Ascending aorta (tissue), 2 donors: ENCODE results near the gene KAT2A. TPM values are rescaled to one million over a fixed set of nuclear protein-coding genes. Genes with fewer than 3 reads are reported as not detected.

Experiments used
- DNase-seq, 2 donors: peaks; one replicate each; pipeline ENCODE4 v3.0.0-alpha.2; 2019; ENCODE audit warnings: low spot score in 2 of 2
- H3K27ac ChIP-seq, 2 donors: fragments of 200-600 bp; sonication (generic); one replicate each; pipeline ENCODE4 v1.5.1; 2016 to 2017; ENCODE audit warnings: mild to moderate bottlenecking in 1 of 2
- H3K27me3 ChIP-seq: fragments of 200-600 bp; sonication (generic); one replicate; pipeline ENCODE4 v1.5.1; 2017
- H3K36me3 ChIP-seq, 2 donors: fragments of 200-600 bp; sonication (generic); one replicate each; pipeline ENCODE4 v1.5.1; 2016
- H3K4me1 ChIP-seq, 2 donors: fragments of 200-600 bp; sonication (generic); one replicate each; pipeline ENCODE4 v1.5.1; 2016 to 2017; ENCODE audit warnings: mild to moderate bottlenecking in 1 of 2
- H3K4me3 ChIP-seq, 2 donors: fragments of 200-600 bp; sonication (generic); one replicate each; pipeline ENCODE4 v1.5.1; 2016 to 2017; ENCODE audit warnings: mild to moderate bottlenecking in 1 of 2
- H3K9me3 ChIP-seq, 2 donors: fragments of 200-600 bp; sonication (generic); one replicate each; pipeline ENCODE4 v1.5.1; 2016
- intact Hi-C: fragments of 100-400 bp; cut with DNase I; formaldehyde crosslinking; loops from one replicate; pipeline ENCODE4 v1.15.1; 2023
- total RNA-seq: library from RNA; depleted of rRNA; stranded (reverse); fragments of >200 nt; gene quantifications from one replicate; pipeline ENCODE4 v1.1.0, GENCODE V29; 2016
- TF ChIP-seq, protein P1 (sequence below), 3 experiments: fragments of 200-600 bp in 2 of 3; fragments of 450-650 bp in 1 of 3; sonication (generic) in 2 of 3; IDR thresholded peaks; one replicate each; pipeline ENCODE4 v1.5.1; 2016 to 2019; ENCODE audit warnings: antibody characterized with exemption in 3 of 3, mild to moderate bottlenecking in 1 of 3, moderate library complexity in 1 of 3

The KAT2A gene
- total RNA-seq, 1 donor from 2014 or later: 94.3 TPM

DNA sequence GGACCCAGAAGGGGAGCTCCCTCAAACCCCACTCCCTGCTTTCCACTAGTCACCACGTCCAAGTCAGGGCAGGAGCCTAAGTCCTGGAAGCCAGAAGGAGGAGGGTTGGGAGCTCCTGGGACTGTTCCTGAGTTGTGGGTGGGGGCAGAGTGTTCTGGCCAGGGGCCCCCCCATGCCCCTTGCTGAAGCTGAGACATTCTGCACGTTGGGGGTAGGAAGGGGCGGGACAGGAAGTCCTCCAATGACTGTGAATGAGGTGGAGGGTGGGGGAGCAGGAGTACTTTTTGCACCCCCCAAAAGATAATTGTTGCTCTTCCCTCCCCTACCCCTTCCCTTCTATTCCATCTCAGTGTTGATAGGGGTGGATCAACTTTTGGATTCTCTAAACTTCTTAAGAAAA, 49.4 kb downstream of the KAT2A start:
- no peaks in the 10 kb centered on the region for H3K9me3 ChIP-seq
- H3K4me1 ChIP-seq: peaks cover 0 to 3% of the 10 kb centered on the region in 2 donors
- TF ChIP-seq, protein P1, sequence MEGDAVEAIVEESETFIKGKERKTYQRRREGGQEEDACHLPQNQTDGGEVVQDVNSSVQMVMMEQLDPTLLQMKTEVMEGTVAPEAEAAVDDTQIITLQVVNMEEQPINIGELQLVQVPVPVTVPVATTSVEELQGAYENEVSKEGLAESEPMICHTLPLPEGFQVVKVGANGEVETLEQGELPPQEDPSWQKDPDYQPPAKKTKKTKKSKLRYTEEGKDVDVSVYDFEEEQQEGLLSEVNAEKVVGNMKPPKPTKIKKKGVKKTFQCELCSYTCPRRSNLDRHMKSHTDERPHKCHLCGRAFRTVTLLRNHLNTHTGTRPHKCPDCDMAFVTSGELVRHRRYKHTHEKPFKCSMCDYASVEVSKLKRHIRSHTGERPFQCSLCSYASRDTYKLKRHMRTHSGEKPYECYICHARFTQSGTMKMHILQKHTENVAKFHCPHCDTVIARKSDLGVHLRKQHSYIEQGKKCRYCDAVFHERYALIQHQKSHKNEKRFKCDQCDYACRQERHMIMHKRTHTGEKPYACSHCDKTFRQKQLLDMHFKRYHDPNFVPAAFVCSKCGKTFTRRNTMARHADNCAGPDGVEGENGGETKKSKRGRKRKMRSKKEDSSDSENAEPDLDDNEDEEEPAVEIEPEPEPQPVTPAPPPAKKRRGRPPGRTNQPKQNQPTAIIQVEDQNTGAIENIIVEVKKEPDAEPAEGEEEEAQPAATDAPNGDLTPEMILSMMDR (IDR thresholded peaks at IDR 0.05): no peak
- no peaks in the 10 kb centered on the region for H3K27me3 ChIP-seq
- peak overlapping the region in 1 of 2 donors; percentile 45 for H3K4me3 ChIP-seq
- DNase-seq: no peak
- H3K27ac ChIP-seq: no peak overlapping the region
- H3K36me3 ChIP-seq: no peaks in the 10 kb centered on the region
- intact Hi-C loops: no loop called here

DNA sequence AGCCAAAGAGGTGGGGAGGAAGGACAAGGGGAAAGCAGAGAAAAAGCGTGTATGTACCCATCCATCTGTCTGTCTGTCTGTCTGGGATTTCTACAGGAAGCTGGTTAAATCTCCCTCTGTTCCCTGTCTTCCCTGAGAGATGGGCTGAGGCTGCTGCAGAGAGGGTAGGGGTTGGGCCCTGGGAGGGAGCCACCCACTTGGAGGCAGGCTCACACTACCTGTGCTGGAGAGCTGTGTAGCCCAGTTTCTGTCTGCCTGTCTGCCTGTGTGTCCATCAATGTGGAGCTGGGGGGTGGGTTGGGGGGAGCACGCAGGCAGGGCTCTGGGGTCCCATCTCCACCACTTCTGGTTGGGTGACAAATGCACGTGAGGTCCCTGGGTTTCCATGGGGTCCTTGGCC, 52.2 kb downstream of the KAT2A start:
- Histone ChIP-seq H3K4me1 (peaks cover 0 to 3% of the 10 kb centered on the region in 2 donors), H3K4me3 (no peak overlapping the region), H3K9me3 (no peaks in the 10 kb centered on the region), H3K36me3 (no peaks in the 10 kb centered on the region), H3K27me3 (no peaks in the 10 kb centered on the region), H3K27ac (no peak overlapping the region)
- intact Hi-C loops: no loop called here
- TF ChIP-seq, protein P1 (IDR thresholded peaks at IDR 0.05): no peak
- no peak for DNase-seq

DNA sequence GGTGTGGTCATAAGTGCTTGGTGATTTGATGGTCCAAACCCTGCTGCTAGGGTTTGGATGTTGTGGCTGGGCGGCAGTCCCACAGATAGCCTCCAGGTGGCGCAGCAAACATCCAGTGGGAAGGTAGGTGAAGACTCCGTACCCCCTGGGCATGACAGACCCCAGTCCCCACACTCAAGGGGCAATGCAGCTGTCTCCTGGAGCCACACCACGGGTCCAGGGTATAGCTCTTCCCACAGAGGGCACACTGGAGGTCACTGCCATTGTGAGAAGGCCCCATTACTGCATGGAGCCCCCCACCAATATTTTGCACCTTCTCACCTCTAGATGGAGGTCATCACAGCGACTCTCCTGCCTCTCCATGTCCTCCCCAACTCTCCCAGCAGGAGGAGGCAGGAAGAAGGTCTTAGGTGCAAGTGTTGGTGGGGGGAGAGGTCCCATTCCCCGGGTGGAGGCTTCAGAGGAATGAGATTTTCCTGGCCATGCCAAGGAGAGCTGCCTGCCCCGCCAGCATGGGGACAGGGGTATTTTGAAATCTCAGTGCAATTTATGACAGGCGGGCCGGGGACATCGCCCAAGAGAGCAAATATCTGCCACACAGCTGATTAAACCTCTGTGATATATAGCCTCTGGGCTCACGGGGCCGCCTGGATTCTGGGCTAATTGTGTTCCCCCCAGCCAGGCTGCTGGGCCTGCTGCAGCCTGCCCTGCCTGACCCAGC, 53.6 kb downstream of the KAT2A start:
- H3K9me3 ChIP-seq: no peaks in the 10 kb centered on the region
- no peak overlapping the region for H3K4me3 ChIP-seq
- no peak overlapping the region for H3K27ac ChIP-seq
- H3K4me1 ChIP-seq: peaks cover 0 to 3% of the 10 kb centered on the region in 2 donors
- TF ChIP-seq, protein P1 (IDR thresholded peaks at IDR 0.05): peak; percentile 68 to 86 (median 84)
- intact Hi-C loops: loop anchor here (1.0 kb wide), 2 partner anchors 34 to 49 kb away; no protein-coding TSS in a partner anchor
- H3K27me3 ChIP-seq: no peaks in the 10 kb centered on the region
- DNase-seq: peak in 1 of 2 donors; percentile 73
- H3K36me3 ChIP-seq: no peaks in the 10 kb centered on the region

DNA sequence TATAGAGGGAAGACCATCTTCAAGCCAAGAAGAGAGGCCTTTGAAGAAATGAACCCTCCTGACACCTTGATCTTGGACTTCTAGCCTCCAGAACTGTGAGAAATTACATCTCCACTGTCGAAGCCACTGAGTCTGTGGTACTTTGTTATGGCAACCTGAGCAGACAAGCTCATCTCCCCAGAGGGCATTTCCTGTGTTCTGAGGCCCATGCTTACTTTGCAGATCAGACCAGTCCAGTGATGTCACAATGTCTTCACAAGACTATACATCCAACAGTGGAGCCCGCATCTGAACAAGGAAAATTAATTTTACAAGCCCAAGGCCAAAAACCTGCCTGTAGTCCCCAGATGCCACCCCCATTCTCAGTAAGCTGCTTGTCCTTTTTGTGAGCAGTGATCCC, 56.0 kb downstream of the KAT2A start:
- Histone ChIP-seq H3K36me3 (no peaks in the 10 kb centered on the region), H3K9me3 (no peaks in the 10 kb centered on the region), H3K4me1 (no peaks in the 10 kb centered on the region), H3K4me3 (no peak overlapping the region), H3K27me3 (no peaks in the 10 kb centered on the region), H3K27ac (no peak overlapping the region)
- TF ChIP-seq, protein P1 (IDR thresholded peaks at IDR 0.05): no peak
- DNase-seq: no peak
- intact Hi-C loops: no loop called here

Other genes starting within 250 kb of the KAT2A start
- 64.4 TPM for gene ACLY, start 202.4 kb downstream of the KAT2A start, total RNA-seq
- not detected for gene ODAD4, start 190.8 kb downstream of the KAT2A start, total RNA-seq
- 72.9 TPM for gene CNP, start 154.6 kb downstream of the KAT2A start, total RNA-seq
- gene DNAJC7, start 103.9 kb downstream of the KAT2A start, total RNA-seq: 79.7 TPM
- 63.6 TPM for gene NKIRAS2, start 101.3 kb downstream of the KAT2A start, total RNA-seq
- gene C17orf113, start 70.8 kb downstream of the KAT2A start, total RNA-seq: 0.21 TPM
- gene ZNF385C, start 22.9 kb downstream of the KAT2A start, total RNA-seq: not detected
- gene DHX58, start 8.7 kb downstream of the KAT2A start, total RNA-seq: 1.7 TPM
- not detected for gene HSPB9, start 1.4 kb upstream of the KAT2A start, total RNA-seq
- 137 TPM for gene RAB5C, start 33.6 kb upstream of the KAT2A start, total RNA-seq
- gene KCNH4, start 59.8 kb upstream of the KAT2A start, total RNA-seq: not detected
- gene HCRT, start 64.1 kb upstream of the KAT2A start, total RNA-seq: not detected
- gene GHDC, start 73.1 kb upstream of the KAT2A start, total RNA-seq: 94.3 TPM
- gene STAT5B, start 155.0 kb upstream of the KAT2A start, total RNA-seq: 80.6 TPM
- 105 TPM for gene STAT5A, start 167.1 kb upstream of the KAT2A start, total RNA-seq